HUDEP-2 (cell line): ENCODE results near the gene IL1B.
A peak's percentile ranks its signal among the peaks of the same experiment; 100 is the strongest.

ENCODE experiments used
- DNase-seq, 76 experiments: peaks; one replicate each; lab custom pipeline; 2025; ENCODE audit not compliant: unreplicated experiment in 76 of 76; lab: John Stamatoyannopoulos, UW

Gene IL1B

GRCh38 chr2:112836695-112837117, at the start of gene IL1B:
Gene IL1B, minus strand, starts transcription at chr2:112836779. Its CDS starts 550 bp downstream, at chr2:112836229.
- no peak for DNase-seq

GRCh38 chr2:112886291-112886690, 49.7 kb upstream of the IL1B start:
- no peak for DNase-seq

- no peak for DNase-seq
Measured at GRCh38 chr2:112885506-112885902, 48.9 kb upstream of the IL1B start.

- DNase-seq = peak in 61 of 76 experiments; percentile 4 to 76 (median 46)
Measured at GRCh38 chr2:112884869-112885505, 48.4 kb upstream of the IL1B start.

GRCh38 chr2:112883669-112884068, 47.1 kb upstream of the IL1B start:
- DNase-seq = no peak

- peak in 44 of 76 experiments; percentile 2 to 64 (median 25) for DNase-seq
Measured at GRCh38 chr2:112881217-112881985, 44.8 kb upstream of the IL1B start.

- DNase-seq = no peak
Measured at GRCh38 chr2:112880696-112881095, 44.1 kb upstream of the IL1B start.

- DNase-seq = no peak
Measured at GRCh38 chr2:112880091-112880531, 43.5 kb upstream of the IL1B start.

- no peak for DNase-seq
Measured at GRCh38 chr2:112879491-112880041, 43.0 kb upstream of the IL1B start.

GRCh38 chr2:112877423-112877822, 40.8 kb upstream of the IL1B start:
- no peak for DNase-seq

GRCh38 chr2:112876971-112877361, 40.4 kb upstream of the IL1B start:
- DNase-seq = no peak

- DNase-seq = no peak
Measured at GRCh38 chr2:112876257-112876970, 39.8 kb upstream of the IL1B start.

GRCh38 chr2:112870841-112871835, 34.6 kb upstream of the IL1B start:
- DNase-seq = no peak

- DNase-seq = peak in 73 of 76 experiments; percentile 38 to 91 (median 81)
Measured at GRCh38 chr2:112869258-112869842, 32.8 kb upstream of the IL1B start.

GRCh38 chr2:112867701-112868631, 31.4 kb upstream of the IL1B start:
- DNase-seq = no peak

- no peak for DNase-seq
Measured at GRCh38 chr2:112866128-112866835, 29.7 kb upstream of the IL1B start.

GRCh38 chr2:112864072-112864471, 27.5 kb upstream of the IL1B start:
- no peak for DNase-seq
